BE2C (cell line): ENCODE data around the gene STRIT1.

Experiments
- DNase-seq: peaks from one replicate; pipeline ENCODE4 v3.0.0-alpha.2; 2020
- H3K27me3 ChIP-seq: fragments of 250-450 bp; sonication (Bioruptor Pico); 2 replicates; pipeline ENCODE4 v1.5.1; 2020; ENCODE audit warnings: mild to moderate bottlenecking
- H3K36me3 ChIP-seq: fragments of 250-450 bp; sonication (Bioruptor Pico); 2 replicates; pipeline ENCODE4 v1.5.1; 2020; ENCODE audit warnings: mild to moderate bottlenecking
- H3K4me1 ChIP-seq: fragments of 250-450 bp; sonication (Bioruptor Pico); 2 replicates; pipeline ENCODE4 v1.5.1; 2020
- H3K4me3 ChIP-seq: 2 replicates; pipeline ENCODE4 v1.5.1; 2011; ENCODE audit warnings: low read depth, low read length
- H3K9me3 ChIP-seq: fragments of 250-450 bp; sonication (Bioruptor Pico); 2 replicates; pipeline ENCODE4 v1.5.1; 2020
- CTCF ChIP-seq: IDR thresholded peaks from 2 replicates; pipeline ENCODE4 v1.5.1; 2012; ENCODE audit warnings: mild to moderate bottlenecking, low read depth, low read length

The STRIT1 gene

DNA sequence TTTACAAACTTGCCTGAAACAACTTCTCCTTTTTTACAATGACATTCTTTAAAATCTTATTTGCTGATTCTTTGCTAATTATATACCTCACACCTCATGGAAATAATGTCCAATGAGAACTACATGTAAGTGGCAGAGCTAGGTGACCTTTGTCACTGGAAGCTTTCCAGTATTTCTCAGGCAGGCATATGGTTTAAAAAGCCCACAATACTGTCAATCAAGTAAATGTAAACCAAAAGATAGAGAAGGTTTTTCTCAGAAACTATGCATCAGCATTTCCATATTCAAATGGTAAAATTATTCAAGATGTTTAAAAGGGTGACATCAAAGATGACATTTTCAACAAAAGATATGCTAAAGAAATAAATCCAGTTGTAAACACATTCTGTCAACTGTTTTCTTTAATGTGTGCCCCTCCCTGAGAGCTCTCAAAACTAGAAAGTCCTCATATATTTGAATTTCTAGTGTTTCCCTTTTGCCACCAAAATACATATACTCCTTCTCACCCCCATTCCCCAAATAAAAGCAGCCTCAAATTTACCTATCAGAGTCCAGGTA, 10.1 kb upstream of the STRIT1 start:
- no peaks in the 10 kb centered on the region for H3K27me3 ChIP-seq
- H3K4me1 ChIP-seq, result no peaks in the 10 kb centered on the region
- no peak for TF ChIP-seq CTCF
- H3K9me3 ChIP-seq, result no peaks in the 10 kb centered on the region
- H3K36me3 ChIP-seq, result no peaks in the 10 kb centered on the region
- H3K4me3 ChIP-seq, result no peak overlapping the region
- DNase-seq, result no peak

GRCh38 chr3:155302891-155303290, 9.4 kb upstream of the STRIT1 start:
- TF ChIP-seq CTCF, result no peak
- no peaks in the 10 kb centered on the region for H3K4me1 ChIP-seq
- H3K36me3 ChIP-seq, result no peaks in the 10 kb centered on the region
- H3K9me3 ChIP-seq, result no peaks in the 10 kb centered on the region
- DNase-seq, result no peak
- no peaks in the 10 kb centered on the region for H3K27me3 ChIP-seq
- no peak overlapping the region for H3K4me3 ChIP-seq

DNA sequence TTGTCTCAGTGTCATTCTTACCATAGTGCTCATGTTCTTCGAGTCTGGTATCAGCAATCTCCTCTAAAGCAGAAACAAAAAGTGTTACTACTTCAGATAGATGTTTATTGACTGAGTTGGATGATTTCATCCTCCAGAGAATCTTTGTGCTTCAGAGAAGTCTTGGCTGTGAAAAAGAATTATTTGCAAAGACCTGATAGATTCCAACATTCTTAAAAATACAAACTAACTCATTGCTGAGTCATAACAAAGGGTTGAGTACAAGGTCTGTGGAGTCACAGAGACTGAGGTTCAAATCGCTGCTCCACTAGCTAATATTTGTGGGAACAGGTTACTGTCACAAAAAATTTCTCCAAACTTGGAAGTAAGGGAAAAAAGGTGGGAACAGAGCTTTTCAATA, 9.0 kb upstream of the STRIT1 start:
- H3K36me3 ChIP-seq, result no peaks in the 10 kb centered on the region
- no peaks in the 10 kb centered on the region for H3K27me3 ChIP-seq
- no peak overlapping the region for H3K4me3 ChIP-seq
- no peaks in the 10 kb centered on the region for H3K4me1 ChIP-seq
- H3K9me3 ChIP-seq, result no peaks in the 10 kb centered on the region
- DNase-seq, result no peak
- no peak for TF ChIP-seq CTCF

DNA sequence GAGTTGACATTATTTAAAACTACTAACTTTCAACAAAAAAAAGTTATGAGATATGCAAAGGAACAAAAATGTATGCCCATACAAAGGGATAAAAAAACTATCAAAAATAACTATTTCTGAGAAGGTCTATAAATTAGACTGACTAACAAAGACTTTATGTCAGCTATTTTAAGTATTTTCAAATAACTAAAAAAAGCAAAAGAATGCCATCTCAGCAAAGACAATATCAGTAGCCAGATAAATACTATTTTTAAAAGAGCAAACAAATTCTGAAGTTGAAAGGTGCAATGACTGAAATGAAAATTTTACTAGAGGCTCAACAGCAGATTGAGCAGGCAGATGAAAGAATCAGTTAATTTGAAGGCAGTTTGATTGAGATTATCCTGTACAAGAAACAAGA, 3.6 kb upstream of the STRIT1 start:
- Histone ChIP-seq H3K9me3 (no peaks in the 10 kb centered on the region), H3K4me3 (no peak overlapping the region), H3K4me1 (no peaks in the 10 kb centered on the region), H3K27me3 (no peaks in the 10 kb centered on the region), H3K36me3 (no peaks in the 10 kb centered on the region)
- DNase-seq, result no peak
- no peak for TF ChIP-seq CTCF

DNA sequence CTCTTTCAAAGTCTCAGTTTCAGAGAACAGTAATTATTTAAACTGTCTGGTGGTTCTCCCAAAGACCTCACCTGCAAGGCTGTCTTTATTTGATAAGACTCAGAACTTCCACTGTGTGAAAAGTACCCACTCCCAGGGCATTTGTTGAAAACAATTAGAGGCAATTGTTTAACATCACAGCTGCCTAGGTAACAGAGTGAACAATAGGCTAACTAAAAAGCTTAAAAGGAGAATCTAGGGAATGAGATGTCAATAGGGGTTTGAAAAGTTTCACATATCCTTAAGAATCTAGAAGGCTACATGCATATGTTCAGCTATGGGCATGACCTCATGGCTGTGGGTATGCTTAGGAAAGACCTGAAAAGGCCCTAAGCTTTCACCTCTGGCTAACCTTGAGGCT, 2.9 kb upstream of the STRIT1 start:
- Histone ChIP-seq H3K4me1 (no peaks in the 10 kb centered on the region), H3K36me3 (no peaks in the 10 kb centered on the region), H3K9me3 (no peaks in the 10 kb centered on the region), H3K4me3 (no peak overlapping the region), H3K27me3 (no peaks in the 10 kb centered on the region)
- DNase-seq, result no peak
- TF ChIP-seq CTCF, result no peak

GRCh38 chr3:155292693-155293092, 790 bp downstream of the STRIT1 start:
- no peaks in the 10 kb centered on the region for H3K9me3 ChIP-seq
- no peak overlapping the region for H3K4me3 ChIP-seq
- no peaks in the 10 kb centered on the region for H3K27me3 ChIP-seq
- no peak for DNase-seq
- H3K4me1 ChIP-seq, result no peaks in the 10 kb centered on the region
- no peak for TF ChIP-seq CTCF
- H3K36me3 ChIP-seq, result no peaks in the 10 kb centered on the region
